Fibroblast of pulmonary artery (primary cell): ENCODE measurements around the gene ABCC8.

Source experiments
- DNase-seq: peaks from one replicate; pipeline ENCODE4 v3.0.0-alpha.2; 2010; ENCODE audit warnings: low read depth
- H3K4me3 ChIP-seq: replicated peaks from 2 replicates; pipeline ENCODE4 v1.5.1; 2011; ENCODE audit warnings: low read depth, mild to moderate bottlenecking, control low read depth, low read length, moderate library complexity
- CTCF ChIP-seq: IDR thresholded peaks from 2 replicates; pipeline ENCODE4 v1.5.1; 2011; ENCODE audit warnings: mild to moderate bottlenecking, control low read depth, low read length, inconsistent platforms; ENCODE audit errors: missing control alignments

The ABCC8 gene

GRCh38 chr11:17369684-17370243 is 106.9 kb downstream of the ABCC8 start:
- no peak for TF ChIP-seq CTCF
- no peak overlapping the region for H3K4me3 ChIP-seq
- no peak for DNase-seq

GRCh38 chr11:17369094-17369493 is 107.6 kb downstream of the ABCC8 start:
- no peak for DNase-seq
- no peak overlapping the region for H3K4me3 ChIP-seq
- no peak for TF ChIP-seq CTCF

GRCh38 chr11:17368551-17368950 is 108.1 kb downstream of the ABCC8 start:
- TF ChIP-seq CTCF: no peak
- no peak for DNase-seq
- no peak overlapping the region for H3K4me3 ChIP-seq

GRCh38 chr11:17366495-17366894 is 110.2 kb downstream of the ABCC8 start:
- no peak overlapping the region for H3K4me3 ChIP-seq
- no peak for DNase-seq
- TF ChIP-seq CTCF: no peak

- H3K4me3 ChIP-seq: peak overlapping the region; percentile 71
- peak; percentile 85 for DNase-seq
- TF ChIP-seq CTCF: peak; percentile 70
Measured at GRCh38 chr11:17354601-17354991, 122.0 kb downstream of the ABCC8 start.

- DNase-seq: no peak
- H3K4me3 ChIP-seq: peak overlapping the region; percentile 71
- TF ChIP-seq CTCF: no peak
Measured at GRCh38 chr11:17353821-17354600, 122.6 kb downstream of the ABCC8 start.
